Caco-2 (cell line): ENCODE data around the gene CCDC197. TPM values are rescaled to one million over a fixed set of nuclear protein-coding genes. Genes with fewer than 3 reads are reported as not detected.

Experiments
- BruUV-seq: library from RNA; stranded (reverse); fragments of 400-500 nt; replicated peaks from 2 replicates; lab custom pipeline; 2021; lab: Mats Ljungman, UMichigan
- CTCF ChIA-PET: fragments of 300-600 bp; sonication (Branson Sonifier 250); formaldehyde crosslinking; loops from one replicate; lab custom pipeline; 2022; ENCODE audit warnings: antibody characterized with exemption; lab: Charles Lee
- POLR2A ChIA-PET: fragments of 300-600 bp; sonication (Branson Sonifier 250); formaldehyde crosslinking; loops from one replicate; lab custom pipeline; 2022; ENCODE audit warnings: antibody characterized with exemption; lab: Charles Lee
- DNase-seq, 2 experiments: peaks; one replicate each; pipeline versions ENCODE4 v3.0.0 to v3.0.0-alpha.2; 2020 to 2022
- H3K27me3 ChIP-seq: replicated peaks from 2 replicates; pipeline ENCODE4 v1.6.0; 2011; ENCODE audit warnings: low read length; ENCODE audit not compliant: control insufficient read depth, insufficient read depth
- H3K36me3 ChIP-seq: 2 replicates; pipeline ENCODE4 v1.5.1; 2011; ENCODE audit warnings: low read length; ENCODE audit not compliant: control insufficient read depth, insufficient read depth
- H3K4me1 ChIP-seq: fragments of 250-450 bp; sonication (Bioruptor Pico); 2 replicates; pipeline ENCODE4 v1.5.1; 2020; ENCODE audit warnings: mild to moderate bottlenecking
- H3K4me3 ChIP-seq: 2 replicates; pipeline ENCODE4 v1.5.1; 2011; ENCODE audit warnings: low read depth, mild to moderate bottlenecking, control low read depth, low read length
- H3K9me3 ChIP-seq: fragments of 250-450 bp; sonication (Bioruptor Pico); 2 replicates; pipeline ENCODE4 v1.5.1; 2020; ENCODE audit warnings: mild to moderate bottlenecking, moderate library complexity
- H3K27ac Mint-ChIP-seq: one replicate; pipeline ENCODE4 v1.8.0; 2022; ENCODE audit warnings: mixed read lengths; ENCODE audit not compliant: unreplicated experiment
- H3K27me3 Mint-ChIP-seq: one replicate; pipeline ENCODE4 v1.8.0; 2022; ENCODE audit warnings: mixed read lengths; ENCODE audit not compliant: insufficient read depth, unreplicated experiment
- H3K36me3 Mint-ChIP-seq: one replicate; pipeline ENCODE4 v1.8.0; 2022; ENCODE audit warnings: mild to moderate bottlenecking, mixed read lengths; ENCODE audit not compliant: insufficient read depth, unreplicated experiment
- H3K4me1 Mint-ChIP-seq: one replicate; pipeline ENCODE4 v1.8.0; 2022; ENCODE audit warnings: low read depth, mixed read lengths; ENCODE audit not compliant: unreplicated experiment
- H3K4me3 Mint-ChIP-seq: one replicate; pipeline ENCODE4 v1.8.0; 2022; ENCODE audit warnings: mild to moderate bottlenecking, moderate library complexity, mixed read lengths; ENCODE audit not compliant: unreplicated experiment
- H3K9me3 Mint-ChIP-seq: one replicate; pipeline ENCODE4 v1.8.0; 2022; ENCODE audit warnings: mixed read lengths; ENCODE audit not compliant: unreplicated experiment
- CTCF ChIP-seq, 2 experiments: fragments of 200-600 bp in 1 of 2; IDR thresholded peaks; 1 replicate in 1 of 2; 2 replicates in 1 of 2; pipeline versions ENCODE4 v1.5.1 to v1.8.0; 2011 to 2022; ENCODE audit warnings: antibody characterized with exemption in 1 of 2, control low read depth in 1 of 2, inconsistent platforms in 1 of 2, low read depth in 1 of 2, low read length in 1 of 2, mild to moderate bottlenecking in 1 of 2, moderate library complexity in 1 of 2; ENCODE audit not compliant: insufficient read depth in 1 of 2, severe bottlenecking in 1 of 2, unreplicated experiment in 1 of 2
- intact Hi-C: fragments of 100-400 bp; cut with micrococcal nuclease; formaldehyde crosslinking; loops from one replicate; pipeline ENCODE4 v1.10.0; 2022; ENCODE audit not compliant: unreplicated experiment
- total RNA-seq: library from RNA; stranded (reverse); gene quantifications from 2 replicates; pipeline ENCODE4 v1.2.3, GENCODE V29; 2022

Gene CCDC197
- total RNA-seq, 1 experiment from 2014 or later, result not detected

- Histone ChIP-seq H3K9me3 (no peaks in the 10 kb centered on the region), H3K4me3 (no peak overlapping the region), H3K36me3 (no peaks in the 10 kb centered on the region), H3K4me1 (no peaks in the 10 kb centered on the region), H3K27me3 (no peaks in the 10 kb centered on the region)
- Mint-ChIP-seq H3K27me3 (no peaks in the 10 kb centered on the region), H3K4me3 (no peak overlapping the region), H3K36me3 (peaks cover 5% of the 10 kb centered on the region), H3K27ac (no peak overlapping the region), H3K4me1 (peaks cover 4% of the 10 kb centered on the region), H3K9me3 (no peaks in the 10 kb centered on the region)
- no peak for TF ChIP-seq CTCF (IDR thresholded peaks at IDR 0.05; ENCODE audit: insufficient read depth in 1 of 2, low read depth in 1 of 2, low read length in 1 of 2, severe bottlenecking in 1 of 2, unreplicated experiment in 1 of 2)
- no TSS peak for BruUV-seq
- intact Hi-C loops, result loop anchor here (10.0 kb wide), 1 partner anchor 270 kb away; no protein-coding TSS in a partner anchor
- DNase-seq, result no peak
- ChIA-PET CTCF (interaction anchor here (2.2 kb wide), 1 partner anchor 102 kb away, joined by 31 read pairs; no protein-coding TSS in a partner anchor), POLR2A (no interaction called here)
Measured at GRCh38 chr14:94034886-94035285, 37.8 kb downstream of the CCDC197 start.

GRCh38 chr14:94036313-94037167, 39.4 kb downstream of the CCDC197 start:
- peak; percentile 70 to 79 for DNase-seq
- POLR2A ChIA-PET, result no interaction called here
- peak; percentile 72 to 79 for TF ChIP-seq CTCF (IDR thresholded peaks at IDR 0.05; ENCODE audit: insufficient read depth in 1 of 2, low read depth in 1 of 2, low read length in 1 of 2, severe bottlenecking in 1 of 2, unreplicated experiment in 1 of 2)

GRCh38 chr14:94037954-94038353, 40.9 kb downstream of the CCDC197 start:
- no TSS peak for BruUV-seq
- no peaks in the 10 kb centered on the region for H3K4me1 ChIP-seq
- no peaks in the 10 kb centered on the region for H3K9me3 ChIP-seq
- no peaks in the 10 kb centered on the region for H3K9me3 Mint-ChIP-seq
- no peak overlapping the region for H3K27ac Mint-ChIP-seq
- ChIA-PET CTCF (no interaction called here), POLR2A (no interaction called here)
- no peak overlapping the region for H3K4me3 ChIP-seq
- no peaks in the 10 kb centered on the region for H3K27me3 ChIP-seq
- no peaks in the 10 kb centered on the region for H3K27me3 Mint-ChIP-seq
- no peaks in the 10 kb centered on the region for H3K36me3 ChIP-seq
- intact Hi-C loops, result loop anchor here (2.0 to 10.0 kb wide), 2 partner anchors 99 to 267 kb away; no protein-coding TSS in a partner anchor
- TF ChIP-seq CTCF (IDR thresholded peaks at IDR 0.05; ENCODE audit: insufficient read depth in 1 of 2, low read depth in 1 of 2, low read length in 1 of 2, severe bottlenecking in 1 of 2, unreplicated experiment in 1 of 2), result no peak
- DNase-seq, result no peak
- no peak overlapping the region for H3K4me3 Mint-ChIP-seq
- peaks cover 4% of the 10 kb centered on the region for H3K4me1 Mint-ChIP-seq
- H3K36me3 Mint-ChIP-seq, result peaks cover 9% of the 10 kb centered on the region

More at GRCh38 chr14:94036313-94037167, 39.4 kb downstream of the CCDC197 start:
- Mint-ChIP-seq H3K27me3 (no peaks in the 10 kb centered on the region), H3K4me1 (peaks cover 4% of the 10 kb centered on the region), H3K4me3 (no peak overlapping the region), H3K9me3 (no peaks in the 10 kb centered on the region), H3K36me3 (peaks cover 5% of the 10 kb centered on the region), H3K27ac (no peak overlapping the region)
- Histone ChIP-seq H3K9me3 (no peaks in the 10 kb centered on the region), H3K4me1 (no peaks in the 10 kb centered on the region), H3K36me3 (no peaks in the 10 kb centered on the region), H3K27me3 (no peaks in the 10 kb centered on the region), H3K4me3 (no peak overlapping the region)
- intact Hi-C loops, result loop anchor here (1.0 to 10.0 kb wide), 3 partner anchors 100 to 268 kb away; no protein-coding TSS in a partner anchor
- CTCF ChIA-PET, result interaction anchor here (0.6 to 2.2 kb wide), 12 partner anchors 9 to 144 kb away, joined by 3 to 31 read pairs (median 4); partner anchors contain the start of genes DDX24, IFI27L1 and OTUB2
- no TSS peak for BruUV-seq
